Measurements from ENCODE around the gene HAGH. TPM values are rescaled to one million over a fixed set of nuclear protein-coding genes. Genes with fewer than 3 reads are reported as not detected.

HAGH gene
- total and polyA plus RNA-seq, 10 of the 15 experiments (the other 5 are each of a cell fraction or from before 2014, with no cell fraction given), result 2.0 to 50.1 (median 22.4) TPM

DNA sequence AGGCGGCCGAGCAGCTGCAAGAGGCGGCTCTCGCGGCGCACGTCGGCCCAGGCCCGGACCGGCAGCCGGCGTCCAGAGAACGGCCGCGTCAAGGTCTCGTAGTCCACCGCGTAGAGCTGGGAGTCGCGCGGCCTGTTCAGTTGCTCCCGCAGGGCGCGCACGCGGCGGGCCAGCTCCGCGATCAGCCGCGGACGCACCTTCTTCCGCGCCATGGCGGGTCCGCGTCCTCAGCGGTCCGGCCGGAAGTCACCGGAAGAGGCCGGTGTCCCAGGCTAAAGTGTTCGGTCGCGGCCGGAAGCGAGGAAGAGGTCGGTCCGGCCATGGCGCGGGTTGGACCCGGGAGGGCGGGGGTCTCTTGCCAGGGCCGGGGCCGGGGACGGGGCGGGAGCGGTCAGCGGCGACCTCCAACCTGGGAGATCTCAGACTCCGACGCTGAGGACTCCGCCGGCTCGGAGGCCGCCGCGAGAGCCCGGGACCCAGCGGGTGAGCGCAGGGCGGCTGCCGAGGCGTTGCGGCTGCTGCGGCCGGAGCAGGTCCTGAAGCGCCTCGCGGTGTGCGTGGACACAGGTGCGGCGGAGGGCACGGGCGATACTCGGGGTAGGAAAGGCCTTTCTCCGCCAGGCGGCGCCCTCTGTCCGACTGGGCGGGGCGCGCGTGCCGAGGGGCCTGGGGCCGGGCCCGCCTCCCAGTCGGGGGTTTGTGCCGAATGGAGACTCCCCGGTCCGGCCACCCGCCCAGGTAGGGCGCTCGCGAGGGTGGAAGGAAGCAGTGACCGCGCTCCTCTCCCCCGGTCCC, 53.5 kb downstream of the HAGH start, which contains the start of gene MRPS34 (continued):
- TF ChIP-seq SIX5 (IDR thresholded peaks at IDR 0.05; ENCODE audit: low read depth, low read length, severe bottlenecking) (peak; percentile 70), SREBF1 (IDR thresholded peaks at IDR 0.05; ENCODE audit: low read length) (peak; percentile 49; the same call in 1 of the 2 replicates), MYC (IDR thresholded peaks at IDR 0.05; ENCODE audit: insufficient read depth, insufficient read length, insufficient replicate concordance, low read length, severe bottlenecking) (peak; percentile 73), JUNB (IDR thresholded peaks at IDR 0.05) (no peak), STAT1 (conservative IDR thresholded peaks at IDR 0.05) (no peak), NFXL1 (IDR thresholded peaks at IDR 0.05; ENCODE audit: borderline replicate concordance) (no peak), FOXK2 (IDR thresholded peaks at IDR 0.05) (no peak), EZH2 (IDR thresholded peaks at IDR 0.05; ENCODE audit: borderline replicate concordance, control insufficient read depth, low read depth, low read length) (no peak), ZNF207 (IDR thresholded peaks at IDR 0.05; ENCODE audit: borderline replicate concordance) (0 out of 2 replicates have a peak, but pooled peaks have one; percentile 17), CHD2 (IDR thresholded peaks at IDR 0.05; ENCODE audit: borderline replicate concordance, low read depth, low read length) (no peak), HDAC6 (IDR thresholded peaks at IDR 0.05; ENCODE audit: unreplicated experiment) (no peak), ZNF384 (IDR thresholded peaks at IDR 0.05; ENCODE audit: borderline replicate concordance, low read depth, low read length) (no peak), POLR2A (IDR thresholded peaks at IDR 0.05; ENCODE audit: low read depth, low read length) (peak; percentile 92), RFX5 (IDR thresholded peaks at IDR 0.05; ENCODE audit: low read depth, low read length) (no peak), EED (IDR thresholded peaks at IDR 0.05; ENCODE audit: low read depth) (peak; percentile 9; the same call in 1 of the 2 replicates), NRF1 (conservative IDR thresholded peaks at IDR 0.05; ENCODE audit: low read depth, low read length) (no peak), TAF1 (IDR thresholded peaks at IDR 0.05; ENCODE audit: borderline replicate concordance, low read depth, low read length) (peak; percentile 94)
- TF ChIP-seq, protein P1, sequence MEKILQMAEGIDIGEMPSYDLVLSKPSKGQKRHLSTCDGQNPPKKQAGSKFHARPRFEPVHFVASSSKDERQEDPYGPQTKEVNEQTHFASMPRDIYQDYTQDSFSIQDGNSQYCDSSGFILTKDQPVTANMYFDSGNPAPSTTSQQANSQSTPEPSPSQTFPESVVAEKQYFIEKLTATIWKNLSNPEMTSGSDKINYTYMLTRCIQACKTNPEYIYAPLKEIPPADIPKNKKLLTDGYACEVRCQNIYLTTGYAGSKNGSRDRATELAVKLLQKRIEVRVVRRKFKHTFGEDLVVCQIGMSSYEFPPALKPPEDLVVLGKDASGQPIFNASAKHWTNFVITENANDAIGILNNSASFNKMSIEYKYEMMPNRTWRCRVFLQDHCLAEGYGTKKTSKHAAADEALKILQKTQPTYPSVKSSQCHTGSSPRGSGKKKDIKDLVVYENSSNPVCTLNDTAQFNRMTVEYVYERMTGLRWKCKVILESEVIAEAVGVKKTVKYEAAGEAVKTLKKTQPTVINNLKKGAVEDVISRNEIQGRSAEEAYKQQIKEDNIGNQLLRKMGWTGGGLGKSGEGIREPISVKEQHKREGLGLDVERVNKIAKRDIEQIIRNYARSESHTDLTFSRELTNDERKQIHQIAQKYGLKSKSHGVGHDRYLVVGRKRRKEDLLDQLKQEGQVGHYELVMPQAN (conservative IDR thresholded peaks at IDR 0.05), result peak; percentile 78
- TF ChIP-seq, protein P2, sequence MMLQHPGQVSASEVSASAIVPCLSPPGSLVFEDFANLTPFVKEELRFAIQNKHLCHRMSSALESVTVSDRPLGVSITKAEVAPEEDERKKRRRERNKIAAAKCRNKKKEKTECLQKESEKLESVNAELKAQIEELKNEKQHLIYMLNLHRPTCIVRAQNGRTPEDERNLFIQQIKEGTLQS (IDR thresholded peaks at IDR 0.05; ENCODE audit: borderline replicate concordance, extremely low read depth, low read depth, low read length), result no peak
- TF ChIP-seq, protein P3, sequence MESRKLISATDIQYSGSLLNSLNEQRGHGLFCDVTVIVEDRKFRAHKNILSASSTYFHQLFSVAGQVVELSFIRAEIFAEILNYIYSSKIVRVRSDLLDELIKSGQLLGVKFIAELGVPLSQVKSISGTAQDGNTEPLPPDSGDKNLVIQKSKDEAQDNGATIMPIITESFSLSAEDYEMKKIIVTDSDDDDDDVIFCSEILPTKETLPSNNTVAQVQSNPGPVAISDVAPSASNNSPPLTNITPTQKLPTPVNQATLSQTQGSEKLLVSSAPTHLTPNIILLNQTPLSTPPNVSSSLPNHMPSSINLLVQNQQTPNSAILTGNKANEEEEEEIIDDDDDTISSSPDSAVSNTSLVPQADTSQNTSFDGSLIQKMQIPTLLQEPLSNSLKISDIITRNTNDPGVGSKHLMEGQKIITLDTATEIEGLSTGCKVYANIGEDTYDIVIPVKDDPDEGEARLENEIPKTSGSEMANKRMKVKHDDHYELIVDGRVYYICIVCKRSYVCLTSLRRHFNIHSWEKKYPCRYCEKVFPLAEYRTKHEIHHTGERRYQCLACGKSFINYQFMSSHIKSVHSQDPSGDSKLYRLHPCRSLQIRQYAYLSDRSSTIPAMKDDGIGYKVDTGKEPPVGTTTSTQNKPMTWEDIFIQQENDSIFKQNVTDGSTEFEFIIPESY (IDR thresholded peaks at IDR 0.05), result no peak
- TF ChIP-seq, protein P4, sequence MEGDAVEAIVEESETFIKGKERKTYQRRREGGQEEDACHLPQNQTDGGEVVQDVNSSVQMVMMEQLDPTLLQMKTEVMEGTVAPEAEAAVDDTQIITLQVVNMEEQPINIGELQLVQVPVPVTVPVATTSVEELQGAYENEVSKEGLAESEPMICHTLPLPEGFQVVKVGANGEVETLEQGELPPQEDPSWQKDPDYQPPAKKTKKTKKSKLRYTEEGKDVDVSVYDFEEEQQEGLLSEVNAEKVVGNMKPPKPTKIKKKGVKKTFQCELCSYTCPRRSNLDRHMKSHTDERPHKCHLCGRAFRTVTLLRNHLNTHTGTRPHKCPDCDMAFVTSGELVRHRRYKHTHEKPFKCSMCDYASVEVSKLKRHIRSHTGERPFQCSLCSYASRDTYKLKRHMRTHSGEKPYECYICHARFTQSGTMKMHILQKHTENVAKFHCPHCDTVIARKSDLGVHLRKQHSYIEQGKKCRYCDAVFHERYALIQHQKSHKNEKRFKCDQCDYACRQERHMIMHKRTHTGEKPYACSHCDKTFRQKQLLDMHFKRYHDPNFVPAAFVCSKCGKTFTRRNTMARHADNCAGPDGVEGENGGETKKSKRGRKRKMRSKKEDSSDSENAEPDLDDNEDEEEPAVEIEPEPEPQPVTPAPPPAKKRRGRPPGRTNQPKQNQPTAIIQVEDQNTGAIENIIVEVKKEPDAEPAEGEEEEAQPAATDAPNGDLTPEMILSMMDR (IDR thresholded peaks at IDR 0.05 in 2 of 3, conservative IDR thresholded peaks at IDR 0.05 in 1 of 3; ENCODE audit: control insufficient read depth in 2 of 3, extremely low read depth in 1 of 3, insufficient read depth in 1 of 3, low read depth in 3 of 3, low read length in 3 of 3), result peak; percentile 71 to 81 (median 73)
